Natural killer cell (primary cell): ENCODE results near the gene KAZN. TPM values are rescaled to one million over a fixed set of nuclear protein-coding genes. Genes with fewer than 3 reads are reported as not detected.

Experiments
- ATAC-seq, 3 donors: fragments of 150-1000 bp in 2 of 3; fragments of 200-7000 bp in 1 of 3; cut with Tn5 transposase; 1 replicate in 1 of 3; 2 replicates in 2 of 3; pipeline ENCODE4 v1.10.0; 2021; ENCODE audit warnings: mild to moderate bottlenecking in 2 of 3, moderate library complexity in 2 of 3
- DNase-seq, 2 donors: peaks; one replicate each; pipeline versions ENCODE4 v3.0.0 to v3.0.0-alpha.2; 2013 to 2021; ENCODE audit warnings: mixed read lengths in 1 of 2
- H3K27ac ChIP-seq: one replicate; pipeline ENCODE4 v1.5.1; 2013; ENCODE audit warnings: mild to moderate bottlenecking, low read length
- H3K27me3 ChIP-seq: one replicate; pipeline ENCODE4 v1.6.1; 2013; ENCODE audit warnings: low read length; ENCODE audit not compliant: control insufficient read depth, insufficient read depth
- H3K36me3 ChIP-seq: one replicate; pipeline ENCODE4 v1.6.1; 2013; ENCODE audit warnings: low read length; ENCODE audit not compliant: control insufficient read depth, insufficient read depth
- H3K4me1 ChIP-seq: one replicate; pipeline ENCODE4 v1.6.1; 2013; ENCODE audit warnings: low read length; ENCODE audit not compliant: control insufficient read depth, insufficient read depth
- H3K4me3 ChIP-seq: one replicate; pipeline ENCODE4 v1.5.1; 2013; ENCODE audit warnings: low read length
- H3K9me3 ChIP-seq: one replicate; pipeline ENCODE4 v1.6.1; 2013; ENCODE audit warnings: low read length; ENCODE audit not compliant: control insufficient read depth, insufficient read depth
- H3K27ac Mint-ChIP-seq, 2 donors: one replicate each; pipeline ENCODE4 v1.8.0; 2022; ENCODE audit warnings: mild to moderate bottlenecking in 2 of 2, mixed read lengths in 2 of 2, moderate library complexity in 1 of 2
- H3K27me3 Mint-ChIP-seq, 2 donors: one replicate each; pipeline ENCODE4 v1.8.0; 2022; ENCODE audit warnings: low read depth in 2 of 2, mixed read lengths in 2 of 2
- H3K36me3 Mint-ChIP-seq: one replicate; pipeline ENCODE4 v1.8.0; 2022; ENCODE audit warnings: mixed read lengths
- H3K4me1 Mint-ChIP-seq, 2 donors: one replicate each; pipeline ENCODE4 v1.8.0; 2022; ENCODE audit warnings: mixed read lengths in 2 of 2
- H3K4me3 Mint-ChIP-seq: one replicate; pipeline ENCODE4 v1.8.0; 2022; ENCODE audit warnings: mild to moderate bottlenecking, moderate library complexity, mixed read lengths
- H3K9me3 Mint-ChIP-seq, 2 donors: one replicate each; pipeline ENCODE4 v1.8.0; 2022; ENCODE audit warnings: mixed read lengths in 2 of 2
- CTCF ChIP-seq: fragments of 200-600 bp; IDR thresholded peaks from one replicate; pipeline ENCODE4 v1.8.0; 2022; ENCODE audit warnings: antibody characterized with exemption
- WGBS: methylation state at CpG from one replicate; pipeline ENCODE4 v1.1.7; 2013; ENCODE audit warnings: missing lambda C conversion rate; ENCODE audit not compliant: insufficient coverage; 5-methylcytosine and 5-hydroxymethylcytosine counted together
- intact Hi-C: fragments of 100-400 bp; cut with micrococcal nuclease; formaldehyde crosslinking; loops from one replicate; pipeline ENCODE4 v1.14.2; 2022
- total RNA-seq, 4 donors: library from RNA; stranded (reverse); fragments of 120-200 nt in 1 of 4; gene quantifications; one replicate each; pipeline versions ENCODE4 v1.2.3 to v1.2.4, GENCODE V29; 2013 to 2022

KAZN gene
- total RNA-seq, 3 donors from 2014 or later (not counting 1 experiment from before 2014, with no cell fraction given), result 1.2 to 2.0 (median 1.7) TPM

GRCh38 chr1:14826731-14827326, 228.3 kb downstream of the KAZN start:
- Mint-ChIP-seq H3K9me3 (no peaks in the 10 kb centered on the region), H3K36me3 (no peaks in the 10 kb centered on the region), H3K4me3 (no peak overlapping the region), H3K27ac (no peak overlapping the region), H3K4me1 (no peaks in the 10 kb centered on the region), H3K27me3 (peaks cover 0 to 5% of the 10 kb centered on the region in 2 donors)
- Histone ChIP-seq H3K27me3 (no peaks in the 10 kb centered on the region), H3K9me3 (no peaks in the 10 kb centered on the region), H3K4me3 (no peak overlapping the region), H3K4me1 (no peaks in the 10 kb centered on the region), H3K27ac (no peak overlapping the region), H3K36me3 (no peaks in the 10 kb centered on the region)
- 97% methylated on average over 11 of the region's 11 CpGs for WGBS
- no peak for TF ChIP-seq CTCF
- intact Hi-C loops, result no loop called here
- DNase-seq, result no peak
- ATAC-seq, result no peak

- TF ChIP-seq CTCF, result no peak
- Histone ChIP-seq H3K4me1 (no peaks in the 10 kb centered on the region), H3K4me3 (no peak overlapping the region), H3K27me3 (no peaks in the 10 kb centered on the region), H3K9me3 (no peaks in the 10 kb centered on the region), H3K27ac (no peak overlapping the region), H3K36me3 (no peaks in the 10 kb centered on the region)
- Mint-ChIP-seq H3K9me3 (no peaks in the 10 kb centered on the region), H3K27ac (no peak overlapping the region), H3K27me3 (no peaks in the 10 kb centered on the region), H3K4me3 (no peak overlapping the region), H3K4me1 (no peaks in the 10 kb centered on the region), H3K36me3 (no peaks in the 10 kb centered on the region)
- ATAC-seq (no peak), DNase-seq (no peak)
- intact Hi-C loops, result no loop called here
- WGBS, result 84% methylated on average over 2 of the region's 4 CpGs
These were observed 229.4 kb downstream of the KAZN start for GRCh38 chr1:14827870-14828269.

GRCh38 chr1:14828665-14829064, 230.2 kb downstream of the KAZN start:
- Histone ChIP-seq H3K4me3 (no peak overlapping the region), H3K27me3 (no peaks in the 10 kb centered on the region), H3K27ac (no peak overlapping the region), H3K4me1 (no peaks in the 10 kb centered on the region), H3K36me3 (no peaks in the 10 kb centered on the region), H3K9me3 (no peaks in the 10 kb centered on the region)
- H3K36me3 Mint-ChIP-seq, result no peaks in the 10 kb centered on the region
- 79% methylated on average over 4 of the region's 4 CpGs for WGBS
- H3K27me3 Mint-ChIP-seq, result no peaks in the 10 kb centered on the region
- H3K4me1 Mint-ChIP-seq, result no peaks in the 10 kb centered on the region
- intact Hi-C loops, result no loop called here
- no peak overlapping the region for H3K4me3 Mint-ChIP-seq
- H3K9me3 Mint-ChIP-seq, result no peaks in the 10 kb centered on the region
- ATAC-seq (no peak), DNase-seq (no peak)
- H3K27ac Mint-ChIP-seq, result no peak overlapping the region
- no peak for TF ChIP-seq CTCF

- Histone ChIP-seq H3K36me3 (no peaks in the 10 kb centered on the region), H3K27me3 (no peaks in the 10 kb centered on the region), H3K9me3 (no peaks in the 10 kb centered on the region), H3K4me1 (no peaks in the 10 kb centered on the region), H3K4me3 (no peak overlapping the region), H3K27ac (no peak overlapping the region)
- Mint-ChIP-seq H3K4me3 (no peak overlapping the region), H3K36me3 (no peaks in the 10 kb centered on the region), H3K4me1 (no peaks in the 10 kb centered on the region), H3K9me3 (no peaks in the 10 kb centered on the region), H3K27me3 (peaks cover 0 to 3% of the 10 kb centered on the region in 2 donors), H3K27ac (no peak overlapping the region)
- WGBS, result 70% methylated on average over 5 of the region's 5 CpGs
- intact Hi-C loops, result no loop called here
- ATAC-seq, result no peak
- DNase-seq, result no peak
- no peak for TF ChIP-seq CTCF
These were observed 237.2 kb downstream of the KAZN start for GRCh38 chr1:14835725-14836124.
